SK-N-SH treated with all-trans-retinoic acid at 6 μM for 48 hours (cell line): ENCODE data around the gene LMO7.

Source experiments
- CSDC2 ChIP-seq: fragments of 250-450 bp; sonication (Bioruptor Pico); IDR thresholded peaks from 2 replicates; pipeline ENCODE4 v1.5.0; 2020; ENCODE audit warnings: mild to moderate bottlenecking, moderate library complexity
- CSRNP3 ChIP-seq: fragments of 250-450 bp; sonication (Bioruptor Pico); IDR thresholded peaks from 2 replicates; pipeline ENCODE4 v1.5.1; 2021; ENCODE audit warnings: mild to moderate bottlenecking, moderate library complexity
- ESRRG ChIP-seq: fragments of 250-450 bp; sonication (Bioruptor Pico); IDR thresholded peaks from 2 replicates; pipeline ENCODE4 v1.6.1; 2021; ENCODE audit warnings: mild to moderate bottlenecking
- RARB ChIP-seq: fragments of 250-450 bp; sonication (Bioruptor Pico); IDR thresholded peaks from 2 replicates; pipeline ENCODE4 v1.8.0; 2021; ENCODE audit warnings: mild to moderate bottlenecking, moderate library complexity
- ZFP3 ChIP-seq: fragments of 250-450 bp; sonication (Bioruptor Pico); IDR thresholded peaks from 2 replicates; pipeline ENCODE4 v1.5.0; 2020; ENCODE audit warnings: mild to moderate bottlenecking, moderate library complexity
- ZFP30 ChIP-seq: fragments of 450-650 bp; formaldehyde crosslinking; IDR thresholded peaks from 2 replicates; pipeline ENCODE4 v1.5.0; 2022; ENCODE audit warnings: mild to moderate bottlenecking, moderate library complexity
- TF ChIP-seq, protein P1 (sequence below): fragments of 250-450 bp; sonication (Bioruptor Pico); IDR thresholded peaks from 2 replicates; pipeline ENCODE4 v1.8.0; 2021; ENCODE audit warnings: low read depth, mild to moderate bottlenecking, moderate library complexity, borderline replicate concordance
- TF ChIP-seq, protein P2 (sequence below): fragments of 250-450 bp; sonication (Bioruptor Pico); IDR thresholded peaks from 2 replicates; pipeline ENCODE4 v1.8.0; 2020; ENCODE audit warnings: mild to moderate bottlenecking, moderate library complexity, borderline replicate concordance
- TF ChIP-seq, protein P3 (sequence below): fragments of 250-450 bp; sonication (Bioruptor Pico); IDR thresholded peaks from 2 replicates; pipeline ENCODE4 v1.5.1; 2020; ENCODE audit warnings: low read depth, mild to moderate bottlenecking, moderate library complexity

GRCh38 chr13:75603038-75603437, 33.1 kb upstream of the LMO7 start:
- TF ChIP-seq ZFP30 (CRISPR knock-in tag) (no peak), ZFP3 (CRISPR knock-in tag) (no peak), CSDC2 (no peak), ESRRG (no peak), RARB (CRISPR knock-in tag) (no peak), CSRNP3 (no peak)
- TF ChIP-seq, protein P1, sequence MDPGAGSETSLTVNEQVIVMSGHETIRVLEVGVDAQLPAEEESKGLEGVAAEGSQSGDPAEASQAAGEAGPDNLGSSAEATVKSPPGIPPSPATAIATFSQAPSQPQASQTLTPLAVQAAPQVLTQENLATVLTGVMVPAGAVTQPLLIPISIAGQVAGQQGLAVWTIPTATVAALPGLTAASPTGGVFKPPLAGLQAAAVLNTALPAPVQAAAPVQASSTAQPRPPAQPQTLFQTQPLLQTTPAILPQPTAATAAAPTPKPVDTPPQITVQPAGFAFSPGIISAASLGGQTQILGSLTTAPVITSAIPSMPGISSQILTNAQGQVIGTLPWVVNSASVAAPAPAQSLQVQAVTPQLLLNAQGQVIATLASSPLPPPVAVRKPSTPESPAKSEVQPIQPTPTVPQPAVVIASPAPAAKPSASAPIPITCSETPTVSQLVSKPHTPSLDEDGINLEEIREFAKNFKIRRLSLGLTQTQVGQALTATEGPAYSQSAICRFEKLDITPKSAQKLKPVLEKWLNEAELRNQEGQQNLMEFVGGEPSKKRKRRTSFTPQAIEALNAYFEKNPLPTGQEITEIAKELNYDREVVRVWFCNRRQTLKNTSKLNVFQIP (CRISPR knock-in tag): no peak
- TF ChIP-seq, protein P2, sequence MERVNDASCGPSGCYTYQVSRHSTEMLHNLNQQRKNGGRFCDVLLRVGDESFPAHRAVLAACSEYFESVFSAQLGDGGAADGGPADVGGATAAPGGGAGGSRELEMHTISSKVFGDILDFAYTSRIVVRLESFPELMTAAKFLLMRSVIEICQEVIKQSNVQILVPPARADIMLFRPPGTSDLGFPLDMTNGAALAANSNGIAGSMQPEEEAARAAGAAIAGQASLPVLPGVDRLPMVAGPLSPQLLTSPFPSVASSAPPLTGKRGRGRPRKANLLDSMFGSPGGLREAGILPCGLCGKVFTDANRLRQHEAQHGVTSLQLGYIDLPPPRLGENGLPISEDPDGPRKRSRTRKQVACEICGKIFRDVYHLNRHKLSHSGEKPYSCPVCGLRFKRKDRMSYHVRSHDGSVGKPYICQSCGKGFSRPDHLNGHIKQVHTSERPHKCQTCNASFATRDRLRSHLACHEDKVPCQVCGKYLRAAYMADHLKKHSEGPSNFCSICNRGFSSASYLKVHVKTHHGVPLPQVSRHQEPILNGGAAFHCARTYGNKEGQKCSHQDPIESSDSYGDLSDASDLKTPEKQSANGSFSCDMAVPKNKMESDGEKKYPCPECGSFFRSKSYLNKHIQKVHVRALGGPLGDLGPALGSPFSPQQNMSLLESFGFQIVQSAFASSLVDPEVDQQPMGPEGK (CRISPR knock-in tag): no peak
- TF ChIP-seq, protein P3, sequence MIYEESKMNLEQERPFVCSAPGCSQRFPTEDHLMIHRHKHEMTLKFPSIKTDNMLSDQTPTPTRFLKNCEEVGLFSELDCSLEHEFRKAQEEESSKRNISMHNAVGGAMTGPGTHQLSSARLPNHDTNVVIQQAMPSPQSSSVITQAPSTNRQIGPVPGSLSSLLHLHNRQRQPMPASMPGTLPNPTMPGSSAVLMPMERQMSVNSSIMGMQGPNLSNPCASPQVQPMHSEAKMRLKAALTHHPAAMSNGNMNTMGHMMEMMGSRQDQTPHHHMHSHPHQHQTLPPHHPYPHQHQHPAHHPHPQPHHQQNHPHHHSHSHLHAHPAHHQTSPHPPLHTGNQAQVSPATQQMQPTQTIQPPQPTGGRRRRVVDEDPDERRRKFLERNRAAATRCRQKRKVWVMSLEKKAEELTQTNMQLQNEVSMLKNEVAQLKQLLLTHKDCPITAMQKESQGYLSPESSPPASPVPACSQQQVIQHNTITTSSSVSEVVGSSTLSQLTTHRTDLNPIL (CRISPR knock-in tag): no peak
